Neural cell (in vitro differentiated cells): ENCODE data around the gene TGM1.

ENCODE experiments used
- CTCF ChIP-seq: fragments of 450-650 bp; IDR thresholded peaks from 2 replicates; pipeline ENCODE4 v1.5.1; 2014; ENCODE audit warnings: antibody characterized with exemption, mild to moderate bottlenecking, moderate library complexity; ENCODE audit not compliant: poor library complexity, severe bottlenecking
- TAF1 ChIP-seq: IDR thresholded peaks from 2 replicates; pipeline ENCODE4 v1.6.1; 2012; ENCODE audit warnings: low read depth

GRCh38 chr14:24247422-24247821 is 15.6 kb downstream of the TGM1 start:
- TF ChIP-seq CTCF (no peak), TAF1 (no peak)
